Caco-2 (cell line): ENCODE measurements around the gene STAT3. TPM values are rescaled to one million over a fixed set of nuclear protein-coding genes. Genes with fewer than 3 reads are reported as not detected.
A peak's percentile ranks its signal among the peaks of the same experiment; 100 is the strongest.

Experiments used
- BruUV-seq: library from RNA; stranded (reverse); fragments of 400-500 nt; replicated peaks from 2 replicates; lab custom pipeline; 2021; lab: Mats Ljungman, UMichigan
- CTCF ChIA-PET: fragments of 300-600 bp; sonication (Branson Sonifier 250); formaldehyde crosslinking; loops from one replicate; lab custom pipeline; 2022; ENCODE audit warnings: antibody characterized with exemption; lab: Charles Lee
- POLR2A ChIA-PET: fragments of 300-600 bp; sonication (Branson Sonifier 250); formaldehyde crosslinking; loops from one replicate; lab custom pipeline; 2022; ENCODE audit warnings: antibody characterized with exemption; lab: Charles Lee
- DNase-seq, 2 experiments: peaks; one replicate each; pipeline versions ENCODE4 v3.0.0 to v3.0.0-alpha.2; 2020 to 2022
- H3K27me3 ChIP-seq: replicated peaks from 2 replicates; pipeline ENCODE4 v1.6.0; 2011; ENCODE audit warnings: low read length; ENCODE audit not compliant: control insufficient read depth, insufficient read depth
- H3K36me3 ChIP-seq: 2 replicates; pipeline ENCODE4 v1.5.1; 2011; ENCODE audit warnings: low read length; ENCODE audit not compliant: control insufficient read depth, insufficient read depth
- H3K4me1 ChIP-seq: fragments of 250-450 bp; sonication (Bioruptor Pico); 2 replicates; pipeline ENCODE4 v1.5.1; 2020; ENCODE audit warnings: mild to moderate bottlenecking
- H3K4me3 ChIP-seq: 2 replicates; pipeline ENCODE4 v1.5.1; 2011; ENCODE audit warnings: low read depth, mild to moderate bottlenecking, control low read depth, low read length
- H3K9me3 ChIP-seq: fragments of 250-450 bp; sonication (Bioruptor Pico); 2 replicates; pipeline ENCODE4 v1.5.1; 2020; ENCODE audit warnings: mild to moderate bottlenecking, moderate library complexity
- H3K27ac Mint-ChIP-seq: one replicate; pipeline ENCODE4 v1.8.0; 2022; ENCODE audit warnings: mixed read lengths; ENCODE audit not compliant: unreplicated experiment
- H3K27me3 Mint-ChIP-seq: one replicate; pipeline ENCODE4 v1.8.0; 2022; ENCODE audit warnings: mixed read lengths; ENCODE audit not compliant: insufficient read depth, unreplicated experiment
- H3K36me3 Mint-ChIP-seq: one replicate; pipeline ENCODE4 v1.8.0; 2022; ENCODE audit warnings: mild to moderate bottlenecking, mixed read lengths; ENCODE audit not compliant: insufficient read depth, unreplicated experiment
- H3K4me1 Mint-ChIP-seq: one replicate; pipeline ENCODE4 v1.8.0; 2022; ENCODE audit warnings: low read depth, mixed read lengths; ENCODE audit not compliant: unreplicated experiment
- H3K4me3 Mint-ChIP-seq: one replicate; pipeline ENCODE4 v1.8.0; 2022; ENCODE audit warnings: mild to moderate bottlenecking, moderate library complexity, mixed read lengths; ENCODE audit not compliant: unreplicated experiment
- H3K9me3 Mint-ChIP-seq: one replicate; pipeline ENCODE4 v1.8.0; 2022; ENCODE audit warnings: mixed read lengths; ENCODE audit not compliant: unreplicated experiment
- intact Hi-C: fragments of 100-400 bp; cut with micrococcal nuclease; formaldehyde crosslinking; loops from one replicate; pipeline ENCODE4 v1.10.0; 2022; ENCODE audit not compliant: unreplicated experiment
- total RNA-seq: library from RNA; stranded (reverse); gene quantifications from 2 replicates; pipeline ENCODE4 v1.2.3, GENCODE V29; 2022
- TF ChIP-seq, protein P1 (sequence below), 2 experiments: fragments of 200-600 bp in 1 of 2; IDR thresholded peaks; 1 replicate in 1 of 2; 2 replicates in 1 of 2; pipeline versions ENCODE4 v1.5.1 to v1.8.0; 2011 to 2022; ENCODE audit warnings: antibody characterized with exemption in 1 of 2, control low read depth in 1 of 2, inconsistent platforms in 1 of 2, low read depth in 1 of 2, low read length in 1 of 2, mild to moderate bottlenecking in 1 of 2, moderate library complexity in 1 of 2; ENCODE audit not compliant: insufficient read depth in 1 of 2, severe bottlenecking in 1 of 2, unreplicated experiment in 1 of 2

Gene STAT3
- total RNA-seq, 1 experiment from 2014 or later, result 73.7 TPM

DNA sequence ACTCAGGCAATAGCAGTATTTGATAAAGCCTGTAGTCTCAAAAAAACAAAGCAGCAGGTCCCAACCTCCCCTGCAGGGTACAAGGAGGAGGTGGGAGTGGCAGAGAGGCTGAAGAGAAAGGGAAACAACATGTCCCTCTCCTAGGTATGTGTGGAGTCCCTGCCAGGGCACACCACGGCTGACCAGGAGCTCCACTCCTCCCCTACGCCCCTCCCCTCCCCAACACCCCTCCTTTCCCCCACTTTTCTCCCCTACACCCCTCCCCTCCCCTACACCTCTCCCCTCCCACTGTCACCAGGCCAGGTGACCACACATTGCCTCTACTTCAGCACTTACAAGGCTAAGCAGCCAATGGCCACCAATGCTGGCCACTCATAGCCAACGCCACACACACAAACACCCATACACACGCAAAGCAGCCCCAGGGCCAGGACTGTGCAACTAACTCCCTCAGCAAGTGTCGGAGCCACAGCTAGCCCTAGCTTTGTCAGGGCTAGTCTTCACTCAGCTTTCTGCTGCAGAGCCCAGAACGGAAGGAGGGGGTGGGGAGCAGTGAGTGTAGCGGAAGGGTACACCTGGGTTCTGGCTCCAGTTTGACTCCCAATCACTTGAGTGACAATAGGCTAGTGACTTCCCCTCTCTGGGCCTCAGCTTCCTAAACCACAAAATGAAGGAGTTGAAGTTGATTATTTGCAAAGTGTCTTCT lies 26.6 kb upstream of the STAT3 start:
- POLR2A ChIA-PET, result interaction anchor here (1.7 kb wide), 1 partner anchor 9 kb away, joined by 4 read pairs; the partner anchor contains the start of gene CAVIN1
- Mint-ChIP-seq H3K27ac (peak overlapping the region; percentile 31), H3K4me3 (no peak overlapping the region), H3K36me3 (peaks cover 28% of the 10 kb centered on the region), H3K4me1 (peaks cover 9% of the 10 kb centered on the region), H3K9me3 (no peaks in the 10 kb centered on the region), H3K27me3 (no peaks in the 10 kb centered on the region)
- Histone ChIP-seq H3K4me3 (no peak overlapping the region), H3K36me3 (0 out of 2 replicates have a peak, but pooled peaks cover 1% of the 10 kb centered on the region), H3K4me1 (no peaks in the 10 kb centered on the region), H3K9me3 (no peaks in the 10 kb centered on the region), H3K27me3 (no peaks in the 10 kb centered on the region)
- DNase-seq, result no peak
- CTCF ChIA-PET, result interaction anchor here (1.2 kb wide), 1 partner anchor 9 kb away, joined by 4 read pairs; the partner anchor contains the start of gene CAVIN1
- intact Hi-C loops, result no loop called here
- TF ChIP-seq, protein P1, sequence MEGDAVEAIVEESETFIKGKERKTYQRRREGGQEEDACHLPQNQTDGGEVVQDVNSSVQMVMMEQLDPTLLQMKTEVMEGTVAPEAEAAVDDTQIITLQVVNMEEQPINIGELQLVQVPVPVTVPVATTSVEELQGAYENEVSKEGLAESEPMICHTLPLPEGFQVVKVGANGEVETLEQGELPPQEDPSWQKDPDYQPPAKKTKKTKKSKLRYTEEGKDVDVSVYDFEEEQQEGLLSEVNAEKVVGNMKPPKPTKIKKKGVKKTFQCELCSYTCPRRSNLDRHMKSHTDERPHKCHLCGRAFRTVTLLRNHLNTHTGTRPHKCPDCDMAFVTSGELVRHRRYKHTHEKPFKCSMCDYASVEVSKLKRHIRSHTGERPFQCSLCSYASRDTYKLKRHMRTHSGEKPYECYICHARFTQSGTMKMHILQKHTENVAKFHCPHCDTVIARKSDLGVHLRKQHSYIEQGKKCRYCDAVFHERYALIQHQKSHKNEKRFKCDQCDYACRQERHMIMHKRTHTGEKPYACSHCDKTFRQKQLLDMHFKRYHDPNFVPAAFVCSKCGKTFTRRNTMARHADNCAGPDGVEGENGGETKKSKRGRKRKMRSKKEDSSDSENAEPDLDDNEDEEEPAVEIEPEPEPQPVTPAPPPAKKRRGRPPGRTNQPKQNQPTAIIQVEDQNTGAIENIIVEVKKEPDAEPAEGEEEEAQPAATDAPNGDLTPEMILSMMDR (IDR thresholded peaks at IDR 0.05; ENCODE audit: insufficient read depth in 1 of 2, low read depth in 1 of 2, low read length in 1 of 2, severe bottlenecking in 1 of 2, unreplicated experiment in 1 of 2), result no peak
- no TSS peak for BruUV-seq

DNA sequence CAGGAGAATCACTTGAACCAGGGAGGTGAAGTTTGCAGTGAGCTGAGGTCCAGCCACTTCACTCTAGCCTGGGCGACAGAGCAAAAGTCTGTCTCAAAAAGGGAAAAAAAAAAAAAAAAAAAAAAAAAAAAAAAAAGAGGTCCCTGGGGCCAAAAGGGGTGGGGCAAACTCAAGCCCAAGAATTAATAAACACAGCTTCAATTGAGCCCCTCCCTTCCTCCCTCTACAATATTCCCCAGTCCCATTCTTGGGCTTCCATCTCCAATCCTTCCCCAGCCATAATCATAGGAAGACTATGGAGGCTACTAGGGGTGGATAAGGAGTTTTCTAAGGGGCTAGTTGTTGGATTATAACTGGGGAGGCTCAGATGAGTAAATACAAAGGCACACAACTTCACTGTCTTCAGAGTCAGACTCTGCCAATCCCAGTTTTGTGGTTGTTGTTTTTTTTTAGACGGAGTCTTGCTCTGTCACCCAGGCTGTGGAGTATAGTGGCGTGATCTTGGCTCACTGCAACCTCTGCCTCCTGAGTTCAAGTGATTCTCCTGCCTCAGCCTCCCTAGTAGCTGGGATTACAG lies 25.3 kb upstream of the STAT3 start:
- H3K4me1 ChIP-seq, result no peaks in the 10 kb centered on the region
- H3K9me3 Mint-ChIP-seq, result no peaks in the 10 kb centered on the region
- H3K27me3 Mint-ChIP-seq, result no peaks in the 10 kb centered on the region
- ChIA-PET CTCF (interaction anchor here (0.8 kb wide), 1 partner anchor 98 kb away, joined by 3 read pairs; no protein-coding TSS in a partner anchor), POLR2A (interaction anchor here (0.5 to 1.7 kb wide), 4 partner anchors 10 to 864 kb away, joined by 4 to 13 read pairs (median 5); partner anchors contain the start of gene CAVIN1)
- H3K4me1 Mint-ChIP-seq, result peaks cover 10% of the 10 kb centered on the region
- intact Hi-C loops, result no loop called here
- no peak overlapping the region for H3K27ac Mint-ChIP-seq
- H3K36me3 ChIP-seq, result 0 out of 2 replicates have a peak, but pooled peaks cover 1% of the 10 kb centered on the region
- no TSS peak for BruUV-seq
- H3K4me3 ChIP-seq, result no peak overlapping the region
- H3K27me3 ChIP-seq, result no peaks in the 10 kb centered on the region
- no peaks in the 10 kb centered on the region for H3K9me3 ChIP-seq
- H3K4me3 Mint-ChIP-seq, result no peak overlapping the region
- TF ChIP-seq, protein P1 (IDR thresholded peaks at IDR 0.05; ENCODE audit: insufficient read depth in 1 of 2, low read depth in 1 of 2, low read length in 1 of 2, severe bottlenecking in 1 of 2, unreplicated experiment in 1 of 2), result no peak
- no peak for DNase-seq
- H3K36me3 Mint-ChIP-seq, result peaks cover 34% of the 10 kb centered on the region

DNA sequence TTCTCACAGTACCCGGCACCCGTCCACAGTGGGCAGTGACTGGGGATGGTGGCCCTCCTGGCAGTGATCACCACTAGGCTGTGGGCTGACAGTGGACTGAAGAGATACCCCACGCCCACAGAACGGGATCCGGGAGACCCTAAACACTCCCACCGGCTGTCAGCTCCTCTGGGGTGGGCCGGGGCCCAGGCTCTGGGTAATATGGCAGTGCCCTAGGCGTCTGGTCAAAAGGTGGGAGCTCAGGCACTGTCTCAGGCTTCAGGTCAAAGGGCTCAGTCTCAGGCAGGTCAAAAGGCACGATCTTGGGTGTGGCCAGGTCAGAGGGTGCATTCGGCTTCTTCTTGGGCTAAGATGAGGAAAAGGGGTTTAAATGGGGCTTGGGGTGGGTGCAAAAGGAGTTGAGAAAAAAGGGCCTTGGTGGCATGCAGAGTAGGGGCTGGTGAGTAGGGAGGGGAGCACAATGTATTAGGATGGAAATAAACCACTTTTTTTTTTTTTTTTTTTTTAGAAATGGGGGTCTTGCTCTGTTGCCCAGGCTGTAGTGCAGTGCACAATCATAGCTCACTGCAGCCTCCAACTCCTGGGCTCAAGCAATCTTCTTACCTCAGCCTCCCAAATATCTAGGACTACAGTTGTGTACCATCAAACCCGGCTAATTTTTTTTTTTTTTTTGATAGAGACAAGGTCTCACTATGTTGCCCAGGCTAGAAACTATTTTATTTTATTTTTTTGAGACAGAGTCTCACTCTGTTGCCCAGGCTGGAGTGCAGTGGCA lies 23.9 kb upstream of the STAT3 start:
- Histone ChIP-seq H3K4me1 (no peaks in the 10 kb centered on the region), H3K27me3 (no peaks in the 10 kb centered on the region), H3K4me3 (no peak overlapping the region), H3K9me3 (no peaks in the 10 kb centered on the region), H3K36me3 (0 out of 2 replicates have a peak, but pooled peaks cover 1% of the 10 kb centered on the region)
- CTCF ChIA-PET, result interaction anchor here (0.6 to 0.9 kb wide), 2 partner anchors 83 to 92 kb away, joined by 3 to 4 read pairs; no protein-coding TSS in a partner anchor
- intact Hi-C loops, result no loop called here
- POLR2A ChIA-PET, result no interaction called here
- TF ChIP-seq, protein P1 (IDR thresholded peaks at IDR 0.05; ENCODE audit: insufficient read depth in 1 of 2, low read depth in 1 of 2, low read length in 1 of 2, severe bottlenecking in 1 of 2, unreplicated experiment in 1 of 2), result no peak
- no peaks in the 10 kb centered on the region for H3K9me3 Mint-ChIP-seq
- no peak overlapping the region for H3K27ac Mint-ChIP-seq
- H3K4me1 Mint-ChIP-seq, result peaks cover 21% of the 10 kb centered on the region
- H3K27me3 Mint-ChIP-seq, result no peaks in the 10 kb centered on the region
- no peak overlapping the region for H3K4me3 Mint-ChIP-seq
- peaks cover 40% of the 10 kb centered on the region for H3K36me3 Mint-ChIP-seq
- BruUV-seq, result no TSS peak
- DNase-seq, result no peak
